Neuronal stem cell (in vitro differentiated cells): Measurements from ENCODE around the gene PFN2.

Source experiments
- DNase-seq: peaks from one replicate; pipeline ENCODE4 v3.0.0-alpha.2; 2013; ENCODE audit warnings: low spot score
- H2AFZ ChIP-seq: one replicate; pipeline ENCODE4 v1.6.1; 2013; ENCODE audit warnings: mild to moderate bottlenecking, low read length, inconsistent platforms
- H2AK5ac ChIP-seq: 2 replicates; pipeline ENCODE4 v1.6.1; 2013; ENCODE audit warnings: low read depth, mild to moderate bottlenecking, inconsistent platforms, low read length, moderate library complexity, mixed read lengths
- H2BK120ac ChIP-seq: 2 replicates; pipeline ENCODE4 v1.6.1; 2013; ENCODE audit warnings: low read depth, mild to moderate bottlenecking, inconsistent platforms, low read length, moderate library complexity, mixed read lengths
- H2BK12ac ChIP-seq: one replicate; pipeline ENCODE4 v1.6.1; 2013; ENCODE audit warnings: low read length, inconsistent platforms
- H2BK15ac ChIP-seq: 2 replicates; pipeline ENCODE4 v1.6.1; 2013; ENCODE audit warnings: mild to moderate bottlenecking, low read length, inconsistent platforms, mixed read lengths
- H2BK5ac ChIP-seq: one replicate; pipeline ENCODE4 v1.6.1; 2013; ENCODE audit warnings: inconsistent platforms, mild to moderate bottlenecking, low read length, moderate library complexity
- H3K14ac ChIP-seq: one replicate; pipeline ENCODE4 v1.6.1; 2013; ENCODE audit warnings: low read length, inconsistent platforms
- H3K18ac ChIP-seq: 2 replicates; pipeline ENCODE4 v1.6.1; 2013; ENCODE audit warnings: low read length, inconsistent platforms
- H3K23ac ChIP-seq: 2 replicates; pipeline ENCODE4 v1.6.1; 2013; ENCODE audit warnings: low read depth, mild to moderate bottlenecking, mixed read lengths, low read length, inconsistent platforms; ENCODE audit not compliant: poor library complexity
- H3K27ac ChIP-seq: replicated peaks from 3 replicates; pipeline ENCODE4 v1.5.1; 2013; ENCODE audit warnings: low read length, inconsistent platforms
- H3K27me3 ChIP-seq, 3 experiments: 2 replicates each; pipeline ENCODE4 v1.6.1; 2013; ENCODE audit warnings: low read length in 3 of 3, mild to moderate bottlenecking in 2 of 3, inconsistent platforms in 1 of 3, low read depth in 1 of 3, mixed read lengths in 1 of 3, moderate library complexity in 1 of 3; ENCODE audit not compliant: control insufficient read depth in 3 of 3, insufficient read depth in 3 of 3
- H3K36me3 ChIP-seq, 2 donors: replicated peaks in 1 of 2; 2 replicates each; pipeline ENCODE4 v1.6.1; 2013; ENCODE audit warnings: low read length in 2 of 2; ENCODE audit not compliant: control insufficient read depth in 2 of 2, insufficient read depth in 2 of 2
- H3K4ac ChIP-seq: 2 replicates; pipeline ENCODE4 v1.6.1; 2013; ENCODE audit warnings: inconsistent platforms, mild to moderate bottlenecking, low read length, moderate library complexity
- H3K4me1 ChIP-seq, 2 donors: 1 replicate in 1 of 2; 2 replicates in 1 of 2; pipeline ENCODE4 v1.6.1; 2013; ENCODE audit warnings: low read length in 2 of 2, low read depth in 1 of 2; ENCODE audit not compliant: control insufficient read depth in 2 of 2, insufficient read depth in 1 of 2
- H3K4me2 ChIP-seq: one replicate; pipeline ENCODE4 v1.6.1; 2013; ENCODE audit warnings: mild to moderate bottlenecking, low read length, inconsistent platforms; ENCODE audit not compliant: insufficient read depth, poor library complexity, severe bottlenecking
- H3K4me3 ChIP-seq, 2 donors: 2 replicates each; pipeline ENCODE4 v1.5.1; 2013; ENCODE audit warnings: low read length in 2 of 2, mild to moderate bottlenecking in 2 of 2, inconsistent platforms in 1 of 2, moderate library complexity in 1 of 2
- H3K79me1 ChIP-seq: one replicate; pipeline ENCODE4 v1.6.1; 2013; ENCODE audit warnings: low read depth, mild to moderate bottlenecking, inconsistent platforms, low read length, moderate library complexity
- H3K9ac ChIP-seq: one replicate; pipeline ENCODE4 v1.6.1; 2013; ENCODE audit warnings: mild to moderate bottlenecking, low read depth, low read length, inconsistent platforms; ENCODE audit not compliant: poor library complexity
- H3K9me3 ChIP-seq, 2 donors: replicated peaks in 1 of 2; 2 replicates each; pipeline versions ENCODE3 to v1.6.1; 2013; ENCODE audit warnings: low read length in 2 of 2, mild to moderate bottlenecking in 2 of 2, inconsistent platforms in 1 of 2, low read depth in 1 of 2, mixed read lengths in 1 of 2, moderate library complexity in 1 of 2; ENCODE audit not compliant: control insufficient read depth in 2 of 2, insufficient read depth in 1 of 2
- H4K8ac ChIP-seq: one replicate; pipeline ENCODE4 v1.6.1; 2013; ENCODE audit warnings: low read depth, mild to moderate bottlenecking, inconsistent platforms, low read length, moderate library complexity
- H4K91ac ChIP-seq: one replicate; pipeline ENCODE4 v1.6.1; 2013; ENCODE audit warnings: low read length, low read depth, mild to moderate bottlenecking, inconsistent platforms; ENCODE audit not compliant: poor library complexity
- WGBS, 2 donors: extraction: QIAGEN DNeasy Blood & Tissue Kit; methylation state at CpG; one replicate each; pipeline ENCODE4 v1.1.7; 2013; ENCODE audit warnings: missing lambda C conversion rate in 2 of 2, mixed read lengths in 1 of 2; ENCODE audit not compliant: insufficient read length in 2 of 2, insufficient replicate concordance in 1 of 2; ENCODE audit errors: extremely low coverage in 2 of 2; 5-methylcytosine and 5-hydroxymethylcytosine counted together

The PFN2 gene

DNA sequence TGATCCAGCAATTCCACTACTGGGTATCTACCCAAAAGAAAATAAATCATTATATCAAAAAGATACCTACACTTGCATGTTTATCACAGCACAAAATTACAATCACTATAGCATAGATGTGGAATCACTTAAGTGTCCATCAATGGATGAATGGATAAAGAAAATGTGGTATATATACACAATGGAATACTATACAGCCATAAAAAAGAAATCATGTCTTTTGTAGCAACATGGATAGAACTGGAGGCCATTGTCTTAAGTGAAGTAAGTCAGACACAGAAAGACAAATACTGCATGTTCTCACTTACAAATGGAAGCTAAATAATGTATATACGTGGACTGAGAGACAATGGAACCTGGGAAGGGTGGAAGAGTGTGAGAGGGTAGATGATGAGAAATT lies 28.3 kb upstream of the PFN2 start:
- Histone ChIP-seq H3K4me1 (no peaks in the 10 kb centered on the region), H3K4me2 (no peak overlapping the region), H2BK120ac (no peak overlapping the region), H2BK15ac (no peak overlapping the region), H3K4me3 (no peak overlapping the region), H3K18ac (no peak overlapping the region), H3K36me3 (no peaks in the 10 kb centered on the region), H3K9me3 (peaks cover 0 to 6% of the 10 kb centered on the region in 2 donors), H3K14ac (no peak overlapping the region), H3K27ac (no peak overlapping the region), H3K9ac (no peak overlapping the region), H3K79me1 (no peaks in the 10 kb centered on the region), H2BK5ac (no peak overlapping the region), H3K23ac (no peak overlapping the region), H3K4ac (no peak overlapping the region), H2AFZ (no peak overlapping the region), H4K91ac (no peak overlapping the region), H2AK5ac (no peak overlapping the region), H2BK12ac (no peak overlapping the region), H3K27me3 (no peaks in the 10 kb centered on the region), H4K8ac (no peak overlapping the region)
- WGBS, 2 donors = no CpG with 5 or more reads among the region's 1 CpG
- no peak for DNase-seq

DNA sequence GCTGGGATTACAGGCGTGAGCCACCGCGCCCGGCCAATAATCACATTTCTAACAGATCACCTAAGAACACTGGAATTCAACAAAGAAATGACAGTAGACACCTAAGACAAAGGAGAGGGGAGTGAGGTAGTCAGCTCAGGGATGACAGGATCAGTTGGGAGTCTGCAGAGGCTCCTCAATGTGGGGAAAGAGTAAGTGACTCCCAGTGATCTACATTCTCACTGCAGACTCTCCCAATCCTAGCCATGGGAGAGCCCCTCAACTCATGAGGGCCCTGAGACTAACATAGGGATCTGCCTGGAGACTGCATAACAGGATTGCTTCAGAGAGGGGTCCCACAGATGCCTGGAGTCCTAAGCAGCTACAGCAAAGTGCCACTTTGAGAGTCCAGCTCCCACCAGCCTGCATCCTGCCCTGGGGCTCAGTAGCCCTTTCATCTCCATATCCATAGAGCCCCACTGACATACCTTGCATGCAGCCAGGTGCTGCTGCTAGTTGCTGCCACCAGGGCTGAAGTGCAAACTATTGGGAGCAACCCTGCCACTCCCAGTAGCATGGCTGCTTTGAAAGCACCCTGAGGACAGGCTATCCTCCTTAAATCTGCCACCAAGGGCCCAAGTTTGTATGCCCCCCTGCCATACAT lies 21.8 kb upstream of the PFN2 start:
- H2AFZ ChIP-seq = no peak overlapping the region
- H4K91ac ChIP-seq = no peak overlapping the region
- H3K4me3 ChIP-seq = no peak overlapping the region
- peak overlapping the region; percentile 58 for H3K23ac ChIP-seq
- DNase-seq = no peak
- H2BK12ac ChIP-seq = no peak overlapping the region
- H3K27me3 ChIP-seq = peaks cover 0 to 5% (median 0%) of the 10 kb centered on the region in 3 experiments
- H3K4ac ChIP-seq = no peak overlapping the region
- no peak overlapping the region for H4K8ac ChIP-seq
- no peak overlapping the region for H3K9ac ChIP-seq
- no peak overlapping the region for H2BK120ac ChIP-seq
- no peak overlapping the region for H2AK5ac ChIP-seq
- H3K27ac ChIP-seq = no peak overlapping the region
- no peak overlapping the region for H3K18ac ChIP-seq
- no peaks in the 10 kb centered on the region for H3K36me3 ChIP-seq
- no peaks in the 10 kb centered on the region for H3K4me1 ChIP-seq
- peaks cover 0 to 6% of the 10 kb centered on the region in 2 donors for H3K9me3 ChIP-seq
- WGBS, 2 donors = no CpG with 5 or more reads among the region's 4 CpGs
- no peak overlapping the region for H3K4me2 ChIP-seq
- no peaks in the 10 kb centered on the region for H3K79me1 ChIP-seq
- H2BK15ac ChIP-seq = no peak overlapping the region
- H2BK5ac ChIP-seq = no peak overlapping the region
- H3K14ac ChIP-seq = no peak overlapping the region

DNA sequence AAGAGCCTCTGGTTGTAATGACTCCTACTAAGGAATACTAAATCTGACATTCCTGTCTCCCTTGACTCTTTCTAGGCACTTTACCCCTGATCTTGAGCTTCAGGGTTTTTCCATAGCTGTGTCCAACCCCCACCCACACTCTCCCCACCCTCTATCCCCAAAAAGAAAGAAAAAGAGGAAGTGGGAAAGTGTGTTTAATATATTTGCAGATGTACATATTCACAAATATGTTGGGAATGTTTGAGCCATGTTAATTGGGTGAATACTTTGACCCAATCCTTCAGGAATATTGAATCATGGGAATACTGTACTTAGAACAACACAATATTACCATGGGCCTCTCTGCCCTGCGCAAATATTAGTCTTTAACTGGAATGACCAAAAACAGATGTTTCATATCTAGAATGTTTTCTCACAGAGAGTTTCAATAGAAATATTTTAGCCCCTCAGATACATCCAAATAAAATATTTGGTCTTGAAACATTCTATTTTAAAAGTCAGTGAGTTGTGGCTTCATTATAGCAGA lies 19.8 kb upstream of the PFN2 start:
- H3K27me3 ChIP-seq = peaks cover 0 to 5% (median 0%) of the 10 kb centered on the region in 3 experiments
- no peak overlapping the region for H2BK15ac ChIP-seq
- no peak overlapping the region for H3K23ac ChIP-seq
- H3K4me1 ChIP-seq = no peaks in the 10 kb centered on the region
- no peak overlapping the region for H2BK120ac ChIP-seq
- H4K8ac ChIP-seq = no peak overlapping the region
- H3K18ac ChIP-seq = no peak overlapping the region
- H3K36me3 ChIP-seq = no peaks in the 10 kb centered on the region
- no peak overlapping the region for H3K4me3 ChIP-seq
- no peak overlapping the region for H3K14ac ChIP-seq
- no peak overlapping the region for H3K9ac ChIP-seq
- H3K27ac ChIP-seq = no peak overlapping the region
- no peak overlapping the region for H2BK5ac ChIP-seq
- no peak overlapping the region for H2AFZ ChIP-seq
- WGBS, 2 donors = no CpG with 5 or more reads among the region's 1 CpG
- no peak overlapping the region for H3K4ac ChIP-seq
- no peak overlapping the region for H2AK5ac ChIP-seq
- H3K9me3 ChIP-seq = peaks cover 0 to 6% of the 10 kb centered on the region in 2 donors
- H3K79me1 ChIP-seq = no peaks in the 10 kb centered on the region
- H2BK12ac ChIP-seq = no peak overlapping the region
- no peak for DNase-seq
- H3K4me2 ChIP-seq = no peak overlapping the region
- H4K91ac ChIP-seq = no peak overlapping the region

DNA sequence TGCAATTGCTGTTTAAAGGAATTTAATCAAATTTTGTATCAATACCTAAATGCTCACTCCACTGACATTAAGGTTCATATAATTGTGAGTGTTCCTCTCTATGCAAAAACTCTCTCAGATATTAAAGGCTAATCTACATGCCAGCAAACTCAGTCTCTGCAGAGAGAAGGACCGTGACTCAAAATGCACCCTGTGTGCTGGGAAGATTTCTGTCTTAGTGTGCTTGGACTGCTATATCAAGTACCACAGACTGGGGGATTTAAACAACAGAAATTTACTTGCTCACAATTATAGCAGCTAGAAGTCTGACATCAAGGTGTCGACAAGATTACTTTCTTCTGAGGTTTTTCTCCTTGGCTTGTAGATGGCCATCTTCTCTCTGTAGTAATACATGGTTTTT lies 18.6 kb upstream of the PFN2 start:
- Histone ChIP-seq H4K8ac (no peak overlapping the region), H2BK120ac (no peak overlapping the region), H2BK12ac (no peak overlapping the region), H2AFZ (no peak overlapping the region), H2AK5ac (no peak overlapping the region), H3K18ac (no peak overlapping the region), H3K4me3 (no peak overlapping the region), H3K4me2 (no peak overlapping the region), H3K79me1 (no peaks in the 10 kb centered on the region), H4K91ac (no peak overlapping the region), H2BK5ac (no peak overlapping the region), H3K4me1 (no peaks in the 10 kb centered on the region), H3K9me3 (no peaks in the 10 kb centered on the region), H3K27me3 (peaks cover 0 to 5% (median 0%) of the 10 kb centered on the region in 3 experiments), H3K9ac (no peak overlapping the region), H3K27ac (no peak overlapping the region), H3K23ac (no peak overlapping the region), H3K14ac (no peak overlapping the region), H3K36me3 (no peaks in the 10 kb centered on the region), H2BK15ac (no peak overlapping the region), H3K4ac (no peak overlapping the region)
- DNase-seq = no peak
- no CpG with 5 or more reads among the region's 2 CpGs for WGBS, 2 donors
